ENCODE data around the gene PIGM. TPM values are rescaled to one million over a fixed set of nuclear protein-coding genes. Genes with fewer than 3 reads are reported as not detected.

PIGM gene
- total RNA-seq, 1 donor from 2014 or later, result 2.1 TPM

- Histone ChIP-seq H3K36me3 (ENCODE audit: control insufficient read depth, insufficient read depth, low read length) (no peaks in the 10 kb centered on the region), H3K4me3 (ENCODE audit: low read depth, low read length) (no peak overlapping the region), H3K27me3 (ENCODE audit: control insufficient read depth, insufficient read depth, low read length) (no peaks in the 10 kb centered on the region)
- FAIRE-seq (no peak), DNase-seq (ENCODE audit: low read depth) (no peak)
- TF ChIP-seq CTCF (IDR thresholded peaks at IDR 0.05; ENCODE audit: insufficient read depth, low read length, severe bottlenecking), result no peak
Observed at GRCh38 chr1:160018347-160018746, 13.4 kb downstream of the PIGM start.

GRCh38 chr1:160017592-160017991 lies 14.2 kb downstream of the PIGM start:
- Histone ChIP-seq H3K36me3 (ENCODE audit: control insufficient read depth, insufficient read depth, low read length) (no peaks in the 10 kb centered on the region), H3K27me3 (ENCODE audit: control insufficient read depth, insufficient read depth, low read length) (no peaks in the 10 kb centered on the region), H3K4me3 (ENCODE audit: low read depth, low read length) (no peak overlapping the region)
- no peak for FAIRE-seq
- no peak for DNase-seq (ENCODE audit: low read depth)
- TF ChIP-seq CTCF (IDR thresholded peaks at IDR 0.05; ENCODE audit: insufficient read depth, low read length, severe bottlenecking), result no peak

- no peak for TF ChIP-seq CTCF (IDR thresholded peaks at IDR 0.05; ENCODE audit: insufficient read depth, low read length, severe bottlenecking)
- no peaks in the 10 kb centered on the region for H3K27me3 ChIP-seq (ENCODE audit: control insufficient read depth, insufficient read depth, low read length)
- no peak overlapping the region for H3K4me3 ChIP-seq (ENCODE audit: low read depth, low read length)
- H3K36me3 ChIP-seq (ENCODE audit: control insufficient read depth, insufficient read depth, low read length), result no peaks in the 10 kb centered on the region
- DNase-seq (ENCODE audit: low read depth) (no peak), FAIRE-seq (no peak)
Observed at GRCh38 chr1:160011781-160012180, 20.0 kb downstream of the PIGM start.

- FAIRE-seq, result no peak
- TF ChIP-seq CTCF (IDR thresholded peaks at IDR 0.05; ENCODE audit: insufficient read depth, low read length, severe bottlenecking), result no peak
- DNase-seq (ENCODE audit: low read depth), result no peak
- no peak overlapping the region for H3K4me3 ChIP-seq (ENCODE audit: low read depth, low read length)
- H3K36me3 ChIP-seq (ENCODE audit: control insufficient read depth, insufficient read depth, low read length), result no peaks in the 10 kb centered on the region
- no peaks in the 10 kb centered on the region for H3K27me3 ChIP-seq (ENCODE audit: control insufficient read depth, insufficient read depth, low read length)
Observed at GRCh38 chr1:160009801-160010200, 22.0 kb downstream of the PIGM start.

- no peak for DNase-seq (ENCODE audit: low read depth)
- no peaks in the 10 kb centered on the region for H3K36me3 ChIP-seq (ENCODE audit: control insufficient read depth, insufficient read depth, low read length)
- no peak for FAIRE-seq
- no peak overlapping the region for H3K4me3 ChIP-seq (ENCODE audit: low read depth, low read length)
- H3K27me3 ChIP-seq (ENCODE audit: control insufficient read depth, insufficient read depth, low read length), result no peaks in the 10 kb centered on the region
- no peak for TF ChIP-seq CTCF (IDR thresholded peaks at IDR 0.05; ENCODE audit: insufficient read depth, low read length, severe bottlenecking)
Observed at GRCh38 chr1:160009081-160009480, 22.7 kb downstream of the PIGM start.

GRCh38 chr1:160007577-160008200 lies 24.1 kb downstream of the PIGM start:
- no peaks in the 10 kb centered on the region for H3K36me3 ChIP-seq (ENCODE audit: control insufficient read depth, insufficient read depth, low read length)
- FAIRE-seq, result no peak
- H3K27me3 ChIP-seq (ENCODE audit: control insufficient read depth, insufficient read depth, low read length), result no peaks in the 10 kb centered on the region
- peak; percentile 39 for TF ChIP-seq CTCF (IDR thresholded peaks at IDR 0.05; ENCODE audit: insufficient read depth, low read length, severe bottlenecking)
- H3K4me3 ChIP-seq (ENCODE audit: low read depth, low read length), result no peak overlapping the region
- no peak for DNase-seq (ENCODE audit: low read depth)
